Osteoblast (primary cell): ENCODE results near the gene NASP. TPM values are rescaled to one million over a fixed set of nuclear protein-coding genes. Genes with fewer than 3 reads are reported as not detected.
A peak's percentile ranks its signal among the peaks of the same experiment; 100 is the strongest.

Experiments used
- DNase-seq: peaks from one replicate; pipeline ENCODE4 v3.0.0; 2011; ENCODE audit warnings: low spot score, mixed read lengths; ENCODE audit not compliant: insufficient read length; ENCODE audit errors: missing footprints
- H2AFZ ChIP-seq: 2 replicates; pipeline ENCODE4 v1.6.0; 2011; ENCODE audit warnings: mild to moderate bottlenecking, low read length
- H3K27ac ChIP-seq: 2 replicates; pipeline ENCODE4 v1.5.1; 2011; ENCODE audit warnings: mild to moderate bottlenecking, low read depth, low read length, moderate library complexity
- H3K27me3 ChIP-seq: 2 replicates; pipeline ENCODE4 v1.6.0; 2012; ENCODE audit warnings: mild to moderate bottlenecking, control low read depth, inconsistent platforms, low read length, moderate library complexity; ENCODE audit not compliant: insufficient read depth
- H3K36me3 ChIP-seq: 2 replicates; pipeline ENCODE4 v1.5.1; 2011; ENCODE audit warnings: mild to moderate bottlenecking, low read length, control low read depth, moderate library complexity; ENCODE audit not compliant: insufficient read depth
- H3K4me1 ChIP-seq: 2 replicates; pipeline ENCODE4 v1.5.1; 2011; ENCODE audit warnings: mild to moderate bottlenecking, low read length, control low read depth, moderate library complexity; ENCODE audit not compliant: insufficient read depth
- H3K4me2 ChIP-seq: 2 replicates; pipeline ENCODE4 v1.6.0; 2011; ENCODE audit warnings: mild to moderate bottlenecking, low read length; ENCODE audit not compliant: insufficient read depth
- H3K4me3 ChIP-seq: fragments of 200-600 bp; sonication (generic); 3 replicates; pipeline ENCODE4 v1.5.1; 2012; ENCODE audit warnings: mild to moderate bottlenecking, low read length, inconsistent platforms; ENCODE audit not compliant: insufficient read depth
- H3K79me2 ChIP-seq: 2 replicates; pipeline ENCODE4 v1.6.0; 2012; ENCODE audit warnings: mild to moderate bottlenecking, low read length, control low read depth, inconsistent platforms; ENCODE audit not compliant: insufficient read depth
- H3K9me3 ChIP-seq: 2 replicates; pipeline ENCODE4 v1.5.1; 2011; ENCODE audit warnings: low read depth, low read length, control low read depth
- H4K20me1 ChIP-seq: 2 replicates; pipeline ENCODE4 v1.6.0; 2012; ENCODE audit warnings: mild to moderate bottlenecking, low read length, control low read depth; ENCODE audit not compliant: insufficient read depth
- CTCF ChIP-seq: IDR thresholded peaks from 2 replicates; pipeline ENCODE4 v1.5.1; 2011; ENCODE audit warnings: mild to moderate bottlenecking, low read depth, low read length, moderate library complexity; ENCODE audit errors: extremely low read depth
- total RNA-seq: library from RNA; depleted of rRNA; stranded (reverse); fragments of >200 nt; gene quantifications from 2 replicates; pipeline ENCODE4 v1.2.3, GENCODE V29; 2012

Gene NASP
- total RNA-seq, 1 donor = 27.5 TPM

- Histone ChIP-seq H3K27ac (no peak overlapping the region), H3K79me2 (peaks cover 49% of the 10 kb centered on the region), H3K4me1 (peaks cover 16% of the 10 kb centered on the region), H3K4me3 (no peak overlapping the region), H2AFZ (no peak overlapping the region), H4K20me1 (no peaks in the 10 kb centered on the region), H3K27me3 (no peaks in the 10 kb centered on the region), H3K9me3 (no peaks in the 10 kb centered on the region), H3K36me3 (peaks cover 16% of the 10 kb centered on the region), H3K4me2 (peak overlapping the region; percentile 93)
- TF ChIP-seq CTCF = no peak
- no peak for DNase-seq
These were observed 31.5 kb upstream of the NASP start for GRCh38 chr1:45552331-45552730.

DNA sequence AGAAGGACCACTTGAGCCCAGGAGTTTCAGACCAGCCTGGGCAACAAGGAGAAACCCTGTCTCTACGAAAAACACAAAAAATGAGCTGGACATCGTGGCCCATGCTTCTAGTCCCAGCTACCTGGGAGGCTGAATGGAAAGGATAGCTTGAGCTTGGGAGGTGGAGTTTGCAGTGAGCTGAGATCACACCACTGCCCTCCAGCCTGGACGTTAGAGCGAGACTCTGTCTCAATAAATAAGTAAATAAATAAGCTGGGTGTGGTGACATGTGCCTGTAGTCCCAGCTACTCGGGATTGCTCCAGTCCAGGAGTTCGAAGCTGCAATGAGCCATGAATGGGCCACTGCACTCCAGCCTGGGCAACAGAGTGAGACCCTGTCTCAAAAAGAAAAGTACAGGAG, 29.6 kb upstream of the NASP start:
- H3K27me3 ChIP-seq = no peaks in the 10 kb centered on the region
- DNase-seq = no peak
- no peak for TF ChIP-seq CTCF
- peaks cover 21% of the 10 kb centered on the region for H3K36me3 ChIP-seq
- peaks cover 58% of the 10 kb centered on the region for H3K79me2 ChIP-seq
- H4K20me1 ChIP-seq = peaks cover 2% of the 10 kb centered on the region
- no peak overlapping the region for H3K27ac ChIP-seq
- no peak overlapping the region for H2AFZ ChIP-seq
- no peaks in the 10 kb centered on the region for H3K9me3 ChIP-seq
- no peak overlapping the region for H3K4me2 ChIP-seq
- peaks cover 16% of the 10 kb centered on the region for H3K4me1 ChIP-seq
- H3K4me3 ChIP-seq = no peak overlapping the region

GRCh38 chr1:45557422-45557944, 26.4 kb upstream of the NASP start:
- Histone ChIP-seq H3K4me1 (peaks cover under 1% of the 10 kb centered on the region), H4K20me1 (peaks cover 2% of the 10 kb centered on the region), H3K79me2 (peaks cover 47% of the 10 kb centered on the region), H3K36me3 (peaks cover 25% of the 10 kb centered on the region), H3K9me3 (no peaks in the 10 kb centered on the region), H2AFZ (no peak overlapping the region), H3K4me3 (no peak overlapping the region), H3K27me3 (no peaks in the 10 kb centered on the region), H3K4me2 (no peak overlapping the region), H3K27ac (no peak overlapping the region)
- TF ChIP-seq CTCF = no peak
- DNase-seq = no peak

DNA sequence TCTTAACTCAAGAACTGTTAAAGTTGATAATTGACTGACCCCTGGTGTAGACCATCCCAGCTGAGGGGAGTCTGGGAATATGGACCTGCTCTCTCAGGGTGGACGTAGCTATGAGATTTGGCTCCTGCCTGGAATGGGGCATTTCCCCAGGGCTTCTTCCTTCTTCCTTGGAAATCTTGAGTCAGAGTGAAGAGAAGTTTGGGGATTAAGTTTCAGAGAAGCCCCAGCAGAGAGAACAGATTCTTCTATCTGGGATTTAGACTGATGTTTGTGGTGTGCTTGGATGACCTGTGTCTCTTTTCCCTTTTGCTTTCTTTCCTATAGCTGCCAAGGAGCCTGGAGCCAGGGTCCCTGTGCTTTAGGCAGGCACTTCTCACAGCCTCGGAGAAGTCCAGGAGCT, 20.0 kb upstream of the NASP start:
- Histone ChIP-seq H3K27me3 (no peaks in the 10 kb centered on the region), H4K20me1 (no peaks in the 10 kb centered on the region), H2AFZ (no peak overlapping the region), H3K79me2 (peaks cover 19% of the 10 kb centered on the region), H3K27ac (no peak overlapping the region), H3K9me3 (no peaks in the 10 kb centered on the region), H3K4me3 (no peak overlapping the region), H3K36me3 (peaks cover 39% of the 10 kb centered on the region), H3K4me1 (no peaks in the 10 kb centered on the region), H3K4me2 (no peak overlapping the region)
- TF ChIP-seq CTCF = no peak
- no peak for DNase-seq
